ENCODE results near the gene UVSSA. TPM values are rescaled to one million over a fixed set of nuclear protein-coding genes. Genes with fewer than 3 reads are reported as not detected.
"Not testable (repeated sequence)": the region's sequence is repeated elsewhere in the genome, so short reads cannot be mapped to it uniquely, and the experiment has no call there.

Gene UVSSA
- total RNA-seq, 1 experiment from 2014 or later, result 5.8 TPM

GRCh38 chr4:1385373-1386340 is 38.6 kb downstream of the UVSSA start:
- Histone ChIP-seq H3K4me1 (no peaks in the 10 kb centered on the region), H3K4me3 (no peak overlapping the region), H3K27me3 (no peaks in the 10 kb centered on the region), H3K9me3 (replicated peaks) (peaks cover 7% of the 10 kb centered on the region; the same call in 1 of the 2 replicates), H3K27ac (no peak overlapping the region), H3K36me3 (no peaks in the 10 kb centered on the region)
- no peak for DNase-seq

GRCh38 chr4:1393363-1393762 is 46.4 kb downstream of the UVSSA start:
- H3K27ac ChIP-seq, H3K4me3 ChIP-seq, H3K4me1 ChIP-seq, H3K27me3 ChIP-seq, H3K36me3 ChIP-seq, DNase-seq: not testable (repeated sequence)
- peaks cover 24% of the 10 kb centered on the region for H3K9me3 ChIP-seq (replicated peaks)

- Histone ChIP-seq H3K27ac (no peak overlapping the region), H3K4me3 (no peak overlapping the region), H3K27me3 (no peaks in the 10 kb centered on the region), H3K4me1 (no peaks in the 10 kb centered on the region), H3K36me3 (no peaks in the 10 kb centered on the region), H3K9me3 (replicated peaks) (peaks cover 21% of the 10 kb centered on the region)
- DNase-seq, result no peak
Observed at GRCh38 chr4:1393866-1394265, 46.9 kb downstream of the UVSSA start.

- H3K4me3 ChIP-seq, H3K27me3 ChIP-seq, DNase-seq, H3K27ac ChIP-seq, H3K36me3 ChIP-seq, H3K4me1 ChIP-seq: not testable (repeated sequence)
- peaks cover 21% of the 10 kb centered on the region for H3K9me3 ChIP-seq (replicated peaks)
Observed at GRCh38 chr4:1394554-1395388, 47.8 kb downstream of the UVSSA start.

GRCh38 chr4:1395389-1395820 is 48.4 kb downstream of the UVSSA start:
- H3K27ac ChIP-seq, H3K4me3 ChIP-seq, H3K27me3 ChIP-seq, H3K36me3 ChIP-seq, DNase-seq, H3K4me1 ChIP-seq: not testable (repeated sequence)
- H3K9me3 ChIP-seq (replicated peaks), result peaks cover 21% of the 10 kb centered on the region

- peaks cover 21% of the 10 kb centered on the region for H3K9me3 ChIP-seq (replicated peaks)
- no peaks in the 10 kb centered on the region for H3K36me3 ChIP-seq
- H3K4me3 ChIP-seq, result no peak overlapping the region
- H3K4me1 ChIP-seq, result no peaks in the 10 kb centered on the region
- no peak overlapping the region for H3K27ac ChIP-seq
- no peaks in the 10 kb centered on the region for H3K27me3 ChIP-seq
- DNase-seq, result no peak
Observed at GRCh38 chr4:1395941-1396805, 49.2 kb downstream of the UVSSA start.

GRCh38 chr4:1396806-1397455 is 49.9 kb downstream of the UVSSA start:
- Histone ChIP-seq H3K36me3 (no peaks in the 10 kb centered on the region), H3K27me3 (no peaks in the 10 kb centered on the region), H3K27ac (no peak overlapping the region), H3K9me3 (replicated peaks) (peaks cover 14% of the 10 kb centered on the region), H3K4me1 (no peaks in the 10 kb centered on the region), H3K4me3 (no peak overlapping the region)
- DNase-seq, result no peak

GRCh38 chr4:1398681-1399507 is 51.9 kb downstream of the UVSSA start:
- no peaks in the 10 kb centered on the region for H3K4me1 ChIP-seq
- no peak overlapping the region for H3K27ac ChIP-seq
- H3K36me3 ChIP-seq, result no peaks in the 10 kb centered on the region
- DNase-seq, result no peak
- H3K4me3 ChIP-seq, result no peak overlapping the region
- peaks cover 10% of the 10 kb centered on the region; the same call in 1 of the 2 replicates for H3K9me3 ChIP-seq (replicated peaks)
- no peaks in the 10 kb centered on the region for H3K27me3 ChIP-seq

- H3K4me3 ChIP-seq, result no peak overlapping the region
- no peaks in the 10 kb centered on the region for H3K27me3 ChIP-seq
Observed at GRCh38 chr4:1399508-1400190, 52.6 kb downstream of the UVSSA start.

GRCh38 chr4:1400191-1400805 is 53.3 kb downstream of the UVSSA start:
- Histone ChIP-seq H3K9me3 (replicated peaks) (peaks cover 10% of the 10 kb centered on the region; the same call in 1 of the 2 replicates), H3K36me3 (no peaks in the 10 kb centered on the region), H3K27me3 (no peaks in the 10 kb centered on the region), H3K27ac (no peak overlapping the region), H3K4me3 (no peak overlapping the region), H3K4me1 (no peaks in the 10 kb centered on the region)
- no peak for DNase-seq

More at GRCh38 chr4:1399508-1400190, 52.6 kb downstream of the UVSSA start:
- H3K9me3 ChIP-seq (replicated peaks), result peaks cover 10% of the 10 kb centered on the region; the same call in 1 of the 2 replicates
- H3K4me1 ChIP-seq, result no peaks in the 10 kb centered on the region
- H3K27ac ChIP-seq, result no peak overlapping the region
- H3K36me3 ChIP-seq, result no peaks in the 10 kb centered on the region
- no peak for DNase-seq

- Histone ChIP-seq H3K4me1 (no peaks in the 10 kb centered on the region), H3K4me3 (no peak overlapping the region), H3K9me3 (replicated peaks) (peaks cover 10% of the 10 kb centered on the region; the same call in 1 of the 2 replicates), H3K27me3 (no peaks in the 10 kb centered on the region), H3K27ac (no peak overlapping the region), H3K36me3 (no peaks in the 10 kb centered on the region)
- no peak for DNase-seq
Observed at GRCh38 chr4:1400831-1401408, 53.9 kb downstream of the UVSSA start.

GRCh38 chr4:1401409-1402020 is 54.5 kb downstream of the UVSSA start:
- peaks cover 6% of the 10 kb centered on the region; the same call in 1 of the 2 replicates for H3K9me3 ChIP-seq (replicated peaks)
- no peaks in the 10 kb centered on the region for H3K36me3 ChIP-seq
- H3K4me3 ChIP-seq, result no peak overlapping the region
- no peaks in the 10 kb centered on the region for H3K4me1 ChIP-seq
- no peak overlapping the region for H3K27ac ChIP-seq
- no peak for DNase-seq
- no peaks in the 10 kb centered on the region for H3K27me3 ChIP-seq
